Epithelial cell of proximal tubule (primary cell): Measurements from ENCODE around the gene ZIM2. TPM values are rescaled to one million over a fixed set of nuclear protein-coding genes. Genes with fewer than 3 reads are reported as not detected.

Experiments
- DNase-seq: peaks from one replicate; pipeline ENCODE4 v3.0.0-alpha.2; 2011; ENCODE audit warnings: low read depth
- H3K4me3 ChIP-seq: 2 replicates; pipeline ENCODE4 v1.5.1; 2011; ENCODE audit warnings: low read depth, mild to moderate bottlenecking, low read length
- total RNA-seq: library from RNA; depleted of rRNA; stranded (reverse); fragments of >200 nt; gene quantifications from 2 replicates; pipeline ENCODE4 v1.2.3, GENCODE V29; 2015
- TF ChIP-seq, protein P1 (sequence below): conservative IDR thresholded peaks from 2 replicates; pipeline ENCODE4 v1.5.1; 2012; ENCODE audit warnings: low read depth, mild to moderate bottlenecking, low read length

Gene ZIM2
- total RNA-seq, 1 donor from 2014 or later: not detected

DNA sequence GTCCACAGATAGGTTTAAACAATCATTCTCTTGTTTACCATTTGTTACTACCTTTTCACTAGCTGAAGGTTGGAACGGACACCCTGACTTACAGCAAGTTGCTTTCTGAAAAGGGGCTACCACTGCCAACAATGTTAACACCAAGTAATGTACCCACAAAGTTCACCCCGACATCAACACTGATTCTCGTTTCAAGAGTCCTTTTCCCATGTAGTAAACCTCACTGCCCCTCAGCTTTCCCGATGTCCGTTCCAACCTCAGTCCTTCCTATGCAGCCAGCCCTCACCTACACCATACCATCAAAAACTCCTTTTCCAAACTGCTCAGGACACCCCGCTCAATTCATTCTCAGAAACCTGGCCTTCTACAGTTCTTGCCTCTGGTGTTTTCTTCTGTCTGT lies 29.0 kb downstream of the ZIM2 start:
- no peak for DNase-seq
- TF ChIP-seq, protein P1, sequence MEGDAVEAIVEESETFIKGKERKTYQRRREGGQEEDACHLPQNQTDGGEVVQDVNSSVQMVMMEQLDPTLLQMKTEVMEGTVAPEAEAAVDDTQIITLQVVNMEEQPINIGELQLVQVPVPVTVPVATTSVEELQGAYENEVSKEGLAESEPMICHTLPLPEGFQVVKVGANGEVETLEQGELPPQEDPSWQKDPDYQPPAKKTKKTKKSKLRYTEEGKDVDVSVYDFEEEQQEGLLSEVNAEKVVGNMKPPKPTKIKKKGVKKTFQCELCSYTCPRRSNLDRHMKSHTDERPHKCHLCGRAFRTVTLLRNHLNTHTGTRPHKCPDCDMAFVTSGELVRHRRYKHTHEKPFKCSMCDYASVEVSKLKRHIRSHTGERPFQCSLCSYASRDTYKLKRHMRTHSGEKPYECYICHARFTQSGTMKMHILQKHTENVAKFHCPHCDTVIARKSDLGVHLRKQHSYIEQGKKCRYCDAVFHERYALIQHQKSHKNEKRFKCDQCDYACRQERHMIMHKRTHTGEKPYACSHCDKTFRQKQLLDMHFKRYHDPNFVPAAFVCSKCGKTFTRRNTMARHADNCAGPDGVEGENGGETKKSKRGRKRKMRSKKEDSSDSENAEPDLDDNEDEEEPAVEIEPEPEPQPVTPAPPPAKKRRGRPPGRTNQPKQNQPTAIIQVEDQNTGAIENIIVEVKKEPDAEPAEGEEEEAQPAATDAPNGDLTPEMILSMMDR: no peak
- no peak overlapping the region for H3K4me3 ChIP-seq

- TF ChIP-seq, protein P1: no peak
- no peak for DNase-seq
- H3K4me3 ChIP-seq: no peak overlapping the region
Observed at GRCh38 chr19:56810260-56810659, 30.3 kb downstream of the ZIM2 start.

DNA sequence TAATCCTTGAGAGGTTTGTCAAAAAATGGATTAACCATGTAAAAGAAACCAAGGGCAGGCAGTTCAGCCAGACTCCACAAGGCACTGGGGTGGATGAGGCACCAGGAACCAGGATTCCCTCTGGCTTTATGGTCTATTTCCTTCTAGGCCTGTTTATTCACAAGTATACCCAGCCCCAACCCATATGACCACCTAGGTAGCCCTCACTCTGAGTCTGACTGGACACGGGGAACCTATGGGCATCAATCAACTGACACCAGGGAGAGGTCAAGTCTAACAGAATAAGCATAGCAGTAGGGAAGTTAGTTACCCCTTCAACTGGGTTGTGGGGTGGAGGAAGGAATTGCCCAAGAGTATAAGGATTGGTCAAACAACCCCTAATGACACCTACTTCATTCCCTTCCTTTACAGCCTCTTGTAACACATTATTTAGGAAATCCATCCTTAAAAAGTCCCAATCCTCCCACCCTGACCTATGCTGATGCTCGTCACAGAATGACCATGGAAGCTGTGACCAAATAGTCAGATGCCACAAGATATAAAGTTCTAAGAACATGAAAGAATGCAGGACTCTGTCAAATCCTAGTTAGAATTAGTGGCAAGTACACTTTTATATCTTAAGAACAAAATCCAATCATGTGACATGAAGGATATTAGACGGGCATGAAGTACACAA lies 31.7 kb downstream of the ZIM2 start:
- TF ChIP-seq, protein P1: no peak
- no peak overlapping the region for H3K4me3 ChIP-seq
- DNase-seq: no peak

- TF ChIP-seq, protein P1: no peak
- DNase-seq: no peak
- no peak overlapping the region for H3K4me3 ChIP-seq
Observed at GRCh38 chr19:56806639-56807038, 33.9 kb downstream of the ZIM2 start.

DNA sequence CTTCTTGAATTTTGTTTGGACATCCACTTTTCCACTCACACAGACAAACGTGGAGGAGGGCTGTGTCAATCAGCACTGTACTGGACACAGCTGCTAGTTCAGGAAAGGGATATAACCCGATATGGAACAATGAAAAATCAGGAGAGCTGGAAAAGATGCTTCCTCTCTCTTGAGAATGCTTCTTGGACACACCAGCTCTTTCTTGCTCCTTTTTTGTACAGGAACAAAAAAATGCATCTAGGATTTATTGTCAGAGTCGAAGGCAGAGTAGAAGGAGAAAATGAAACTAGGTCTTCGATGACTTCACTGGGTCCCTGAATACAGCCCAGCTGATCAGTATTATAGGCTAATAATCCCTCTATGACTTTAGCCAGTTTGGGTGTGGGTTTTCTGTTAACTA lies 62.2 kb downstream of the ZIM2 start:
- no peak overlapping the region for H3K4me3 ChIP-seq
- DNase-seq: no peak
- TF ChIP-seq, protein P1: no peak

- no peak overlapping the region for H3K4me3 ChIP-seq
- no peak for DNase-seq
- TF ChIP-seq, protein P1: no peak
Observed at GRCh38 chr19:56769650-56770049, 70.9 kb downstream of the ZIM2 start.

DNA sequence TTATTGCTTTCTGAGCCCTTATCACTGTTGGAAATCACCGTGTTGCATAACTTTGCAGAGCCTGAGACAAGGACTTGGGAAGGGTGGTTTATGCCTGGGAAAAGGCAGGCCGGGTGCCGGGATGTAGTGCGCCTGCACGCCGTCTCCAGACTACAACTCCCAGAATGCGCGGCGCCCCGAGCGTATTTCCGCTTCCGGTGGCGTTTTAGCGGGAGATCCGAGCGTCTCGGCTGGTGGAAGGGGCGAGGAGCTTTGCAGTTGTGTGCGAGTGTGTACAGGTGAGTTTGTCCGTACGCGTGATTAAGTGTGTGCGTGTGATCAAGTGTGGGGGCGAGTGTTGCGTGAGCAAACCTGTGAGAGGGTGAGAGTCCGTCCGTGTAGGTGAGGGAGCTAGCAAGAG lies 75.4 kb downstream of the ZIM2 start:
- TF ChIP-seq, protein P1: no peak
- peak overlapping the region; percentile 32 for H3K4me3 ChIP-seq
- no peak for DNase-seq
